CD14-positive monocyte (primary cell): ENCODE data around the gene VDAC2. TPM values are rescaled to one million over a fixed set of nuclear protein-coding genes. Genes with fewer than 3 reads are reported as not detected.

Experiments used
- DNase-seq, 3 donors: peaks; one replicate each; pipeline ENCODE4 v3.0.0-alpha.2; 2011 to 2022
- H2AFZ ChIP-seq: 2 replicates; pipeline ENCODE4 v1.6.0; 2012; ENCODE audit warnings: mild to moderate bottlenecking, low read depth, low read length, inconsistent platforms; ENCODE audit not compliant: insufficient read depth, poor library complexity, severe bottlenecking
- H3K27ac ChIP-seq, 2 donors: 1 replicate in 1 of 2; 2 replicates in 1 of 2; pipeline ENCODE4 v1.5.1; 2012 to 2013; ENCODE audit warnings: low read length in 2 of 2, control low read depth in 1 of 2, inconsistent platforms in 1 of 2, low read depth in 1 of 2, mild to moderate bottlenecking in 1 of 2
- H3K27me3 ChIP-seq, 2 donors: one replicate each; pipeline versions ENCODE4 v1.6.0 to v1.6.1; 2011 to 2013; ENCODE audit warnings: low read length in 2 of 2; ENCODE audit not compliant: control insufficient read depth in 2 of 2, insufficient read depth in 2 of 2
- H3K36me3 ChIP-seq, 2 donors: replicated peaks in 1 of 2; 1 replicate in 1 of 2; 2 replicates in 1 of 2; pipeline versions ENCODE4 v1.5.1 to v1.6.1; 2012 to 2013; ENCODE audit warnings: low read length in 2 of 2, control low read depth in 1 of 2, inconsistent platforms in 1 of 2, mild to moderate bottlenecking in 1 of 2; ENCODE audit not compliant: insufficient read depth in 2 of 2, control insufficient read depth in 1 of 2
- H3K4me1 ChIP-seq, 2 donors: 1 replicate in 1 of 2; 2 replicates in 1 of 2; pipeline versions ENCODE4 v1.5.1 to v1.6.1; 2012 to 2013; ENCODE audit warnings: low read length in 2 of 2, control low read depth in 1 of 2, inconsistent platforms in 1 of 2, mild to moderate bottlenecking in 1 of 2, moderate library complexity in 1 of 2; ENCODE audit not compliant: insufficient read depth in 2 of 2, control insufficient read depth in 1 of 2
- H3K4me2 ChIP-seq: replicated peaks from 2 replicates; pipeline ENCODE3; 2012; ENCODE audit warnings: low read length, moderate library complexity, mild to moderate bottlenecking; ENCODE audit not compliant: poor library complexity, severe bottlenecking; ENCODE audit errors: extremely low read depth
- H3K4me3 ChIP-seq, 3 experiments: fragments of 200-600 bp in 1 of 3; sonication (generic) in 1 of 3; replicated peaks in 1 of 3; 1 replicate in 2 of 3; 2 replicates in 1 of 3; pipeline ENCODE4 v1.5.1; 2011 to 2013; ENCODE audit warnings: low read length in 3 of 3, mild to moderate bottlenecking in 3 of 3, control low read depth in 2 of 3, low read depth in 2 of 3, inconsistent platforms in 1 of 3, moderate library complexity in 1 of 3
- H3K79me2 ChIP-seq: 2 replicates; pipeline ENCODE4 v1.6.0; 2012; ENCODE audit warnings: mild to moderate bottlenecking, control low read depth, inconsistent platforms, low read length, moderate library complexity; ENCODE audit not compliant: insufficient read depth
- H3K9ac ChIP-seq: 2 replicates; pipeline ENCODE4 v1.6.0; 2017; ENCODE audit warnings: low read length, mild to moderate bottlenecking; ENCODE audit not compliant: insufficient read depth, poor library complexity, severe bottlenecking
- H3K9me3 ChIP-seq, 2 donors: replicated peaks in 1 of 2; 1 replicate in 1 of 2; 2 replicates in 1 of 2; pipeline versions ENCODE4 v1.5.1 to v1.6.1; 2012 to 2013; ENCODE audit warnings: low read length in 2 of 2, control low read depth in 1 of 2; ENCODE audit not compliant: control insufficient read depth in 1 of 2, insufficient read depth in 1 of 2
- H4K20me1 ChIP-seq: 2 replicates; pipeline ENCODE4 v1.6.0; 2012; ENCODE audit warnings: mild to moderate bottlenecking, low read length, control low read depth, moderate library complexity; ENCODE audit not compliant: insufficient read depth
- H3K27ac Mint-ChIP-seq, 7 donors: one replicate each; pipeline ENCODE4 v1.8.0; 2020; ENCODE audit warnings: mild to moderate bottlenecking in 7 of 7, mixed read lengths in 7 of 7, moderate library complexity in 6 of 7, inconsistent platforms in 2 of 7
- H3K27me3 Mint-ChIP-seq, 3 donors: one replicate each; pipeline ENCODE4 v1.8.0; 2021 to 2022; ENCODE audit warnings: low read depth in 3 of 3, mild to moderate bottlenecking in 3 of 3, mixed read lengths in 3 of 3, moderate library complexity in 3 of 3, inconsistent platforms in 1 of 3
- H3K36me3 Mint-ChIP-seq, 2 donors: one replicate each; pipeline ENCODE4 v1.8.0; 2020; ENCODE audit warnings: mixed read lengths in 2 of 2, inconsistent platforms in 1 of 2, mild to moderate bottlenecking in 1 of 2
- H3K4me1 Mint-ChIP-seq: one replicate; pipeline ENCODE4 v1.8.0; 2020; ENCODE audit warnings: mild to moderate bottlenecking, mixed read lengths
- H3K4me3 Mint-ChIP-seq, 2 donors: one replicate each; pipeline ENCODE4 v1.8.0; 2020; ENCODE audit warnings: mild to moderate bottlenecking in 2 of 2, mixed read lengths in 2 of 2, moderate library complexity in 1 of 2
- H3K9me3 Mint-ChIP-seq, 7 donors: one replicate each; pipeline ENCODE4 v1.8.0; 2020 to 2022; ENCODE audit warnings: mixed read lengths in 7 of 7, mild to moderate bottlenecking in 6 of 7, moderate library complexity in 6 of 7, inconsistent platforms in 2 of 7
- WGBS: methylation state at CpG from one replicate; pipeline ENCODE4 v1.1.5; 2013; ENCODE audit warnings: missing lambda C conversion rate; ENCODE audit not compliant: insufficient coverage; 5-methylcytosine and 5-hydroxymethylcytosine counted together
- intact Hi-C, 2 donors: fragments of 100-400 bp; cut with micrococcal nuclease; formaldehyde crosslinking; loops; one replicate each; pipeline versions ENCODE4 v1.15.0 to v1.15.1; 2023
- polyA plus RNA-seq, 3 donors: library from polyadenylated mRNA; depleted of rRNA in 1 of 3; unstranded in 2 of 3; stranded (reverse) in 1 of 3; fragments of 300-500 nt in 2 of 3; fragments of >200 nt in 1 of 3; fragmentation: Illumina TruSeq in 2 of 3; gene quantifications; 1 replicate in 2 of 3; 2 replicates in 1 of 3; pipeline ENCODE4 v1.2.3, GENCODE V29; 2012 to 2021
- TF ChIP-seq, protein P1 (sequence below): fragments of 200-600 bp; IDR thresholded peaks from one replicate; pipeline ENCODE4 v1.8.0; 2022; ENCODE audit warnings: antibody characterized with exemption, mild to moderate bottlenecking

VDAC2 gene
- polyA plus RNA-seq, 3 donors = 71.2 to 154 (median 139) TPM

GRCh38 chr10:75208181-75208580, 2.4 kb upstream of the VDAC2 start:
- 100% methylated on average over 2 of the region's 4 CpGs for WGBS
- Histone ChIP-seq H3K36me3 (peaks cover 6 to 13% of the 10 kb centered on the region in 2 donors), H3K79me2 (peaks cover 25% of the 10 kb centered on the region), H3K27me3 (no peaks in the 10 kb centered on the region), H3K27ac (no peak overlapping the region), H3K9me3 (no peaks in the 10 kb centered on the region), H3K4me1 (peaks cover 18 to 23% of the 10 kb centered on the region in 2 donors), H4K20me1 (peaks cover 2% of the 10 kb centered on the region), H2AFZ (no peak overlapping the region), H3K4me2 (no peak overlapping the region), H3K4me3 (no peak overlapping the region), H3K9ac (no peak overlapping the region)
- no peak for DNase-seq
- Mint-ChIP-seq H3K9me3 (no peaks in the 10 kb centered on the region), H3K27me3 (peaks cover 0 to 2% (median 0%) of the 10 kb centered on the region in 3 donors), H3K4me1 (peaks cover 27% of the 10 kb centered on the region), H3K36me3 (peaks cover 10% of the 10 kb centered on the region in 2 donors), H3K4me3 (no peak overlapping the region), H3K27ac (peak overlapping the region in 5 of 7 donors; percentile 37 to 100 (median 100))
- TF ChIP-seq, protein P1, sequence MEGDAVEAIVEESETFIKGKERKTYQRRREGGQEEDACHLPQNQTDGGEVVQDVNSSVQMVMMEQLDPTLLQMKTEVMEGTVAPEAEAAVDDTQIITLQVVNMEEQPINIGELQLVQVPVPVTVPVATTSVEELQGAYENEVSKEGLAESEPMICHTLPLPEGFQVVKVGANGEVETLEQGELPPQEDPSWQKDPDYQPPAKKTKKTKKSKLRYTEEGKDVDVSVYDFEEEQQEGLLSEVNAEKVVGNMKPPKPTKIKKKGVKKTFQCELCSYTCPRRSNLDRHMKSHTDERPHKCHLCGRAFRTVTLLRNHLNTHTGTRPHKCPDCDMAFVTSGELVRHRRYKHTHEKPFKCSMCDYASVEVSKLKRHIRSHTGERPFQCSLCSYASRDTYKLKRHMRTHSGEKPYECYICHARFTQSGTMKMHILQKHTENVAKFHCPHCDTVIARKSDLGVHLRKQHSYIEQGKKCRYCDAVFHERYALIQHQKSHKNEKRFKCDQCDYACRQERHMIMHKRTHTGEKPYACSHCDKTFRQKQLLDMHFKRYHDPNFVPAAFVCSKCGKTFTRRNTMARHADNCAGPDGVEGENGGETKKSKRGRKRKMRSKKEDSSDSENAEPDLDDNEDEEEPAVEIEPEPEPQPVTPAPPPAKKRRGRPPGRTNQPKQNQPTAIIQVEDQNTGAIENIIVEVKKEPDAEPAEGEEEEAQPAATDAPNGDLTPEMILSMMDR = no peak
- intact Hi-C loops = no loop called here

DNA sequence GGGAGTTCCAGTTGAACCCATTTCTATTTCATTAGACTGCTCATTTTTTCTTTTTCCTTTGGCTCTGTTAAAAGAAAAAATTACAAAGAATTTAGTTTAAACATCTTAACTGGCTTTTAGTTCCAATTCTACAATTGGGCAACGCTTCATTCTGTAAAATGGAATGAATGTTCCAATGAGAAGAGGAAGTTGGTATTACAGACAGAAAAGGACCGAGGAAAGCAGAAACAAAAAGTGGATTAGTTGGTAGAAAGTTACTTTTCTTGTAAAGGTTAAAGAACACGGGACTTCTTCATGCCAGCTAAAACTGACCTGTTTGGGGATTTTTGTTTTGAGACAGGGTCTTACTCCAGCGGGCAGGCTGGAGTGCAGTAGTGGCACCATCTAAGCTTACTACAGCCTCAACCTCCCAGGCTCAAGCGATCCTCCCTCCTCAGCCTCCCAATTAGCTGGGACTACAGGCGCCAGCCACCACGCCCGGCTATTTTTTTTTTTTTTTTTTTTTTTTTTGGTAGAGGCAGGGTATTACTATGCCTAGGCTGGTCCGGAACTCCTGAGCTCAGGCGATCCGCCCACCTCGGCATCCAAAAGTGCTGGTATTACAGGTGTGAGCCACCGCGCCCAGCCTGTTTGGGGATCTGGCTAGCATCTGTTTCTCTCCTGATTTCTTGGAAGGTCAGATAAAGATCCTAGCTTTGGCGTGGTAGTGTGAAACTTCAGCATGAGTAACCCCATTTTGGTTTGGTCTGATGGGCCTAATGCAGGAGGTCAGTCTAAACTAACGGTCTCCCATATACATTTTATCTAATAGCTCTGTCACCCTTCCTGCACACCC, 1.3 kb upstream of the VDAC2 start:
- Histone ChIP-seq H3K79me2 (peaks cover 35% of the 10 kb centered on the region), H3K27ac (peak overlapping the region; percentile 100), H3K4me2 (peak overlapping the region; percentile 79), H3K27me3 (no peaks in the 10 kb centered on the region), H3K4me1 (peaks cover 18 to 23% of the 10 kb centered on the region in 2 donors), H4K20me1 (peaks cover 8% of the 10 kb centered on the region), H2AFZ (peak overlapping the region; percentile 83), H3K36me3 (peaks cover 14 to 23% of the 10 kb centered on the region in 2 donors), H3K9ac (peak overlapping the region; percentile 99), H3K4me3 (peak overlapping the region; percentile 81 to 99 (median 96)), H3K9me3 (no peaks in the 10 kb centered on the region)
- H3K4me1 Mint-ChIP-seq = peaks cover 27% of the 10 kb centered on the region
- peak overlapping the region; percentile 99 for H3K4me3 Mint-ChIP-seq
- peak overlapping the region; percentile 100 for H3K27ac Mint-ChIP-seq
- intact Hi-C loops = no loop called here
- WGBS = 8% methylated on average over 2 of the region's 16 CpGs
- TF ChIP-seq, protein P1 = no peak
- H3K36me3 Mint-ChIP-seq = peaks cover 18 to 19% of the 10 kb centered on the region in 2 donors
- peaks cover 0 to 2% (median 0%) of the 10 kb centered on the region in 3 donors for H3K27me3 Mint-ChIP-seq
- no peaks in the 10 kb centered on the region for H3K9me3 Mint-ChIP-seq
- peak; percentile 21 to 49 (median 36) for DNase-seq
